Tibial nerve (tissue), 4 donors: ENCODE results near the gene PIK3AP1. TPM values are rescaled to one million over a fixed set of nuclear protein-coding genes. Genes with fewer than 3 reads are reported as not detected.

ENCODE experiments used
- DNase-seq, 2 donors: peaks; one replicate each; pipeline ENCODE4 v3.0.0-alpha.2; 2019; ENCODE audit warnings: low spot score in 2 of 2
- H3K27ac ChIP-seq, 4 donors: fragments of 200-600 bp; sonication (generic) in 3 of 4; one replicate each; pipeline ENCODE4 v1.5.1; 2017 to 2019; ENCODE audit warnings: mild to moderate bottlenecking in 1 of 4
- H3K27me3 ChIP-seq, 2 donors: fragments of 200-600 bp; sonication (generic) in 1 of 2; one replicate each; pipeline versions ENCODE4 v1.5.1 to v1.6.0; 2017 to 2019
- H3K36me3 ChIP-seq, 3 donors: fragments of 200-600 bp; sonication (generic); one replicate each; pipeline ENCODE4 v1.5.1; 2018 to 2019
- H3K4me1 ChIP-seq, 4 donors: fragments of 200-600 bp; sonication (generic) in 3 of 4; one replicate each; pipeline ENCODE4 v1.5.1; 2017 to 2019
- H3K4me3 ChIP-seq, 4 donors: fragments of 200-600 bp; sonication (generic) in 3 of 4; one replicate each; pipeline ENCODE4 v1.5.1; 2017 to 2019; ENCODE audit warnings: mild to moderate bottlenecking in 1 of 4, moderate library complexity in 1 of 4
- H3K9me3 ChIP-seq, 4 donors: fragments of 200-600 bp; sonication (generic) in 3 of 4; one replicate each; pipeline ENCODE4 v1.5.1; 2017 to 2019
- CTCF ChIP-seq, 5 experiments: fragments of 200-600 bp in 3 of 5; fragments of 450-650 bp in 2 of 5; sonication (generic) in 3 of 5; IDR thresholded peaks; one replicate each; pipeline ENCODE4 v1.5.1; 2016 to 2019; ENCODE audit warnings: antibody characterized with exemption in 5 of 5, mild to moderate bottlenecking in 3 of 5, moderate library complexity in 2 of 5
- EP300 ChIP-seq, 2 donors: sonication (generic); formaldehyde crosslinking; IDR thresholded peaks; one replicate each; pipeline ENCODE4 v1.6.1; 2017; ENCODE audit warnings: antibody characterized with exemption in 2 of 2, mild to moderate bottlenecking in 1 of 2
- POLR2A ChIP-seq, 2 donors: fragments of 450-650 bp; IDR thresholded peaks; one replicate each; pipeline ENCODE4 v1.6.1; 2017; ENCODE audit warnings: antibody characterized with exemption in 2 of 2, mild to moderate bottlenecking in 2 of 2, moderate library complexity in 2 of 2
- WGBS, 2 donors: methylation state at CpG; one replicate each; pipeline ENCODE4 v1.1.5; 2018; 5-methylcytosine and 5-hydroxymethylcytosine counted together
- total RNA-seq, 4 donors: library from RNA; depleted of rRNA; stranded (reverse); fragments of >200 nt; gene quantifications; one replicate each; pipeline ENCODE4 v1.1.0, GENCODE V29; 2016

PIK3AP1 gene
- total RNA-seq, 4 donors from 2014 or later = 7.1 to 21.3 (median 14.2) TPM

GRCh38 chr10:96656839-96657238 lies 63.5 kb downstream of the PIK3AP1 start:
- TF ChIP-seq EP300 (IDR thresholded peaks at IDR 0.05) (peak in 1 of 2 donors; percentile 56), CTCF (IDR thresholded peaks at IDR 0.05) (no peak)
- Histone ChIP-seq H3K4me3 (no peak overlapping the region), H3K27ac (no peak overlapping the region), H3K4me1 (no peaks in the 10 kb centered on the region), H3K9me3 (no peaks in the 10 kb centered on the region), H3K36me3 (no peaks in the 10 kb centered on the region), H3K27me3 (no peaks in the 10 kb centered on the region)
- no peak for DNase-seq
- WGBS, 2 donors = 82 to 87% methylated on average over 9 of the region's 9 CpGs

GRCh38 chr10:96656198-96656577 lies 64.1 kb downstream of the PIK3AP1 start:
- Histone ChIP-seq H3K4me1 (peaks cover 0 to 2% (median 0%) of the 10 kb centered on the region in 4 donors), H3K27ac (no peak overlapping the region), H3K4me3 (no peak overlapping the region), H3K9me3 (no peaks in the 10 kb centered on the region), H3K27me3 (no peaks in the 10 kb centered on the region), H3K36me3 (no peaks in the 10 kb centered on the region)
- TF ChIP-seq EP300 (IDR thresholded peaks at IDR 0.05) = no peak
- TF ChIP-seq POLR2A (IDR thresholded peaks at IDR 0.05) = no peak
- no peak for TF ChIP-seq CTCF (IDR thresholded peaks at IDR 0.05)
- no peak for DNase-seq
- WGBS, 2 donors = 78 to 82% methylated on average over 3 of the region's 3 CpGs

GRCh38 chr10:96655461-96656197 lies 64.7 kb downstream of the PIK3AP1 start:
- Histone ChIP-seq H3K27ac (no peak overlapping the region), H3K4me3 (no peak overlapping the region), H3K9me3 (no peaks in the 10 kb centered on the region), H3K4me1 (peaks cover 0 to 3% (median 0%) of the 10 kb centered on the region in 4 donors), H3K36me3 (no peaks in the 10 kb centered on the region), H3K27me3 (no peaks in the 10 kb centered on the region)
- 72 to 76% methylated on average over 7 of the region's 7 CpGs for WGBS, 2 donors
- no peak for DNase-seq
- TF ChIP-seq CTCF (IDR thresholded peaks at IDR 0.05) = no peak
- TF ChIP-seq POLR2A (IDR thresholded peaks at IDR 0.05) = no peak
- no peak for TF ChIP-seq EP300 (IDR thresholded peaks at IDR 0.05)

- TF ChIP-seq CTCF (IDR thresholded peaks at IDR 0.05) = no peak
- no peak for TF ChIP-seq EP300 (IDR thresholded peaks at IDR 0.05)
- TF ChIP-seq POLR2A (IDR thresholded peaks at IDR 0.05) = no peak
- no peak for DNase-seq
- H3K4me1 ChIP-seq = peaks cover 0 to 3% (median 0%) of the 10 kb centered on the region in 4 donors
Observed at GRCh38 chr10:96651998-96652431, 68.3 kb downstream of the PIK3AP1 start.

GRCh38 chr10:96650958-96651357 lies 69.4 kb downstream of the PIK3AP1 start:
- no peak overlapping the region for H3K27ac ChIP-seq
- peaks cover 0 to 3% (median 0%) of the 10 kb centered on the region in 4 donors for H3K4me1 ChIP-seq
- no peaks in the 10 kb centered on the region for H3K27me3 ChIP-seq
- DNase-seq = no peak
- no peaks in the 10 kb centered on the region for H3K9me3 ChIP-seq
- no peaks in the 10 kb centered on the region for H3K36me3 ChIP-seq
- H3K4me3 ChIP-seq = no peak overlapping the region
- 81 to 83% methylated on average over 7 of the region's 7 CpGs for WGBS, 2 donors
- TF ChIP-seq EP300 (IDR thresholded peaks at IDR 0.05) = no peak
- TF ChIP-seq POLR2A (IDR thresholded peaks at IDR 0.05) = no peak
- TF ChIP-seq CTCF (IDR thresholded peaks at IDR 0.05) = no peak

More at GRCh38 chr10:96651998-96652431, 68.3 kb downstream of the PIK3AP1 start:
- H3K4me3 ChIP-seq = no peak overlapping the region
- H3K9me3 ChIP-seq = no peaks in the 10 kb centered on the region
- H3K27me3 ChIP-seq = no peaks in the 10 kb centered on the region
- 74 to 76% methylated on average over 8 of the region's 8 CpGs for WGBS, 2 donors
- no peaks in the 10 kb centered on the region for H3K36me3 ChIP-seq
- no peak overlapping the region for H3K27ac ChIP-seq
